Left ventricle myocardium inferior (tissue), 1 donor: ENCODE results near the gene ACTL7B. TPM values are rescaled to one million over a fixed set of nuclear protein-coding genes. Genes with fewer than 3 reads are reported as not detected.
"Not testable (repeated sequence)": the region's sequence is repeated elsewhere in the genome, so short reads cannot be mapped to it uniquely, and the experiment has no call there.

Source experiments
- DNase-seq: peaks from one replicate; pipeline ENCODE4 v3.0.0-alpha.2; 2020
- H3K27ac ChIP-seq: fragments of 200-600 bp; replicated peaks from 2 replicates; pipeline ENCODE4 v1.8.0; 2021
- H3K27me3 ChIP-seq: fragments of 200-600 bp; 2 replicates; pipeline ENCODE4 v1.8.0; 2021; ENCODE audit warnings: low read depth
- H3K36me3 ChIP-seq: fragments of 200-600 bp; 2 replicates; pipeline ENCODE4 v1.8.0; 2021
- H3K4me1 ChIP-seq: fragments of 200-600 bp; 2 replicates; pipeline ENCODE4 v1.8.0; 2021
- H3K4me3 ChIP-seq: fragments of 200-600 bp; 2 replicates; pipeline ENCODE4 v1.8.0; 2021; ENCODE audit warnings: mild to moderate bottlenecking, moderate library complexity
- H3K9me3 ChIP-seq: fragments of 200-600 bp; replicated peaks from 2 replicates; pipeline ENCODE4 v1.8.0; 2021
- CTCF ChIP-seq: fragments of 200-600 bp; IDR thresholded peaks from 2 replicates; pipeline ENCODE4 v1.8.0; 2021; ENCODE audit warnings: antibody characterized with exemption, mild to moderate bottlenecking, borderline replicate concordance
- intact Hi-C: fragments of 100-400 bp; cut with micrococcal nuclease; formaldehyde crosslinking; loops from one replicate; pipeline ENCODE4 v1.11.0; 2022
- total RNA-seq: library from RNA; stranded (reverse); fragmentation: NEBNext Ultra II Directional; extraction: Animal tissue kit (Norgen Biotek cat#: 25700); gene quantifications from one replicate; pipeline ENCODE4 v1.2.1, GENCODE V29; 2021
- donor health status: DM: no; HTN: yes; CAD: no; lungs with severe emphysema.

ACTL7B gene
- total RNA-seq, 1 donor from 2014 or later = not detected

GRCh38 chr9:108850293-108850897 is 5.4 kb downstream of the ACTL7B start:
- no peak for DNase-seq
- no peaks in the 10 kb centered on the region for H3K27me3 ChIP-seq
- no peaks in the 10 kb centered on the region for H3K36me3 ChIP-seq
- peak; percentile 41 for TF ChIP-seq CTCF
- no peaks in the 10 kb centered on the region for H3K4me1 ChIP-seq
- H3K9me3 ChIP-seq = no peaks in the 10 kb centered on the region
- H3K4me3 ChIP-seq = no peak overlapping the region
- H3K27ac ChIP-seq = no peak overlapping the region
- intact Hi-C loops = no loop called here

- H3K27ac ChIP-seq, DNase-seq, intact Hi-C loops: not testable (repeated sequence)
These were observed 7.5 kb downstream of the ACTL7B start for GRCh38 chr9:108848296-108848695.

GRCh38 chr9:108845947-108846346 is 9.8 kb downstream of the ACTL7B start:
- no peak for DNase-seq

More at GRCh38 chr9:108848296-108848695, 7.5 kb downstream of the ACTL7B start:
- H3K4me1 ChIP-seq, H3K27me3 ChIP-seq, H3K4me3 ChIP-seq, H3K36me3 ChIP-seq, H3K9me3 ChIP-seq: not testable (repeated sequence)

GRCh38 chr9:108845507-108845906 is 10.3 kb downstream of the ACTL7B start:
- no peaks in the 10 kb centered on the region for H3K9me3 ChIP-seq
- no peak overlapping the region for H3K4me3 ChIP-seq
- H3K27ac ChIP-seq = no peak overlapping the region
- H3K27me3 ChIP-seq = no peaks in the 10 kb centered on the region
- no peak for TF ChIP-seq CTCF
- peaks cover 7% of the 10 kb centered on the region for H3K4me1 ChIP-seq
- intact Hi-C loops = no loop called here
- no peaks in the 10 kb centered on the region for H3K36me3 ChIP-seq
- no peak for DNase-seq

More at GRCh38 chr9:108845947-108846346, 9.8 kb downstream of the ACTL7B start:
- no peaks in the 10 kb centered on the region for H3K36me3 ChIP-seq
- no peaks in the 10 kb centered on the region for H3K27me3 ChIP-seq
- H3K4me1 ChIP-seq = peaks cover 7% of the 10 kb centered on the region
- no peak overlapping the region for H3K27ac ChIP-seq
- H3K4me3 ChIP-seq = no peak overlapping the region
- intact Hi-C loops = no loop called here
- no peak for TF ChIP-seq CTCF
- no peaks in the 10 kb centered on the region for H3K9me3 ChIP-seq

GRCh38 chr9:108844856-108845255 is 10.9 kb downstream of the ACTL7B start:
- TF ChIP-seq CTCF = no peak
- H3K9me3 ChIP-seq = no peaks in the 10 kb centered on the region
- H3K4me1 ChIP-seq = peaks cover 7% of the 10 kb centered on the region
- no peak overlapping the region for H3K27ac ChIP-seq
- intact Hi-C loops = no loop called here
- no peaks in the 10 kb centered on the region for H3K27me3 ChIP-seq
- DNase-seq = no peak
- H3K4me3 ChIP-seq = no peak overlapping the region
- no peaks in the 10 kb centered on the region for H3K36me3 ChIP-seq

- no peak for TF ChIP-seq CTCF
- intact Hi-C loops = no loop called here
These were observed 11.4 kb downstream of the ACTL7B start for GRCh38 chr9:108844391-108844790.

More at GRCh38 chr9:108844391-108844790, 11.4 kb downstream of the ACTL7B start:
- Histone ChIP-seq H3K27ac (no peak overlapping the region), H3K27me3 (no peaks in the 10 kb centered on the region), H3K36me3 (no peaks in the 10 kb centered on the region), H3K4me3 (no peak overlapping the region), H3K4me1 (peaks cover 7% of the 10 kb centered on the region), H3K9me3 (no peaks in the 10 kb centered on the region)
- no peak for DNase-seq
